Stimulated activated CD8-positive, alpha-beta memory T cell treated with anti-CD3 and anti-CD28 coated beads, Interleukin-15, amount 100 ng/mL, for 4 hours (primary cell): ENCODE data around the gene TMEM143.
"Not testable (repeated sequence)": the region's sequence is repeated elsewhere in the genome, so short reads cannot be mapped to it uniquely, and the experiment has no call there.

Source experiments
- DNase-seq, 2 donors: peaks; one replicate each; pipeline ENCODE4 v3.0.0-alpha.2; 2020; ENCODE audit warnings: low read depth in 2 of 2

TMEM143 gene

DNA sequence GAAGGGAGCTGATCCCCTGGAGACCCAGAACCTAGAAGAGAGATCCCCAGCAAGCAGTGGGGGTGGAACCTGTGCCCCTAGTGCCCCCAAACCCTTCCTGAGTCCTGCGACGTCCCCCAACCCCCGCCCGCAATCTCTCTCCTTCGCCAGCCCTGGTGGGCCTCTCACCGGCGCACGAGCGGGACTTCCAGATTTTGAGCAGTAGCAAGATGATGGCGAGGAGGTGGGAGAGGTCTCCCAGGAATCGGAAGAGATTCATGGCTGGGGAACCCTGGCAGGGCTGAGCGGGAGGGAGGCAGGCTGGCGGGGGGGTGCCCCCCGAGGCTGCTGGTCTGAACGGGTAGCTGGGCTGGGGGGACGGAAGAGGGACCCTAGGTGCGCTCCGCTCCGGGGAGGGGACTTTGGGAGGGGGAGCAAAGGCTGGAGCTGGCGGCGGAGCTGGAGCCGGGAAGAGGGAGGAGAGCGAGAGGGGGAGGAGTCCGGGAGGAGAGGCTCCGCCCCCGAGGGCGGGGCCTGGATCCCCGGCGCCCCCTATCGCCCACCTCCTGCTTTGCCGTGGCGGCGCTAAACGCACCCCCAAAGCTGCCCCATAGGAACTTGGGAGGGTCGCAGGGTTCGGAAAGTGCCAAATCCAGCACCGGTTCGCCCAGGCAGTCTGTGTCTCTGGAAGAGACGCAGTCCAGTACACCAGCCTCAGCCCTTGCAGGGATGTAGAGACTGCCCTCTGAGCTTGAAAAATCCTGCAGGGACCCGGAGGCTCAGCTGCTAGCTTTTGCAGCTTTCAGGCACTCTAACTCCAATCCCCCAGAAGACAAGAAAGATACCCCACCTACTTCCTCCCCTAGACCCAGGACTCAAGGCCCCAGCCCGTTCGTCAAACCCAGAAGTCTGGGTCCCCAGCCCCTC, 27.6 kb upstream of the TMEM143 start, which contains the start of gene KDELR1:
Gene KDELR1 (minus strand): TSS at position 452 of the 906 bp plus-strand sequence. CDS start 193 bp downstream, at position 259.
- peak in 1 of 2 donors; percentile 50 for DNase-seq

GRCh38 chr19:48390188-48391099, 26.7 kb upstream of the TMEM143 start:
- peak in 1 of 2 donors; percentile 38 for DNase-seq

DNA sequence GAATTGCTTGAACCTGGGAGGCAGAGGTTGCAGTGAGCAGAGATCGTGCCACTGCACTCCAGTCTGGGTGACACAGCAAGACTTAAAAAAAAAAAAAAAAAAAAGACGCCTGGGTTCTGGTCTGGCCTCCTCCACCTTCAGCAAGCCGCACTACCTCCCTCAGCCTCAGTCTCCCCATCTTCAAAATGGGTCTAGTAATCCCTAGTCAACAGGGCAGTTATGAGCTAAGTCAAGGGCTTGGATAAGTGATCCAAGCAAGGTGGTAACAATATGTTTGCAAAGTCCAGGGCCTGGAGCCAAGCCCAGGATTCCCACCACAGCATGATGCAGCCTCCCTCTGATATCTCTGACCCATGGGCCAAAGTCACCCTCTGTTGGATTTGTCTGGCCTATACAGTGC, 23.2 kb upstream of the TMEM143 start:
- no peak for DNase-seq

DNA sequence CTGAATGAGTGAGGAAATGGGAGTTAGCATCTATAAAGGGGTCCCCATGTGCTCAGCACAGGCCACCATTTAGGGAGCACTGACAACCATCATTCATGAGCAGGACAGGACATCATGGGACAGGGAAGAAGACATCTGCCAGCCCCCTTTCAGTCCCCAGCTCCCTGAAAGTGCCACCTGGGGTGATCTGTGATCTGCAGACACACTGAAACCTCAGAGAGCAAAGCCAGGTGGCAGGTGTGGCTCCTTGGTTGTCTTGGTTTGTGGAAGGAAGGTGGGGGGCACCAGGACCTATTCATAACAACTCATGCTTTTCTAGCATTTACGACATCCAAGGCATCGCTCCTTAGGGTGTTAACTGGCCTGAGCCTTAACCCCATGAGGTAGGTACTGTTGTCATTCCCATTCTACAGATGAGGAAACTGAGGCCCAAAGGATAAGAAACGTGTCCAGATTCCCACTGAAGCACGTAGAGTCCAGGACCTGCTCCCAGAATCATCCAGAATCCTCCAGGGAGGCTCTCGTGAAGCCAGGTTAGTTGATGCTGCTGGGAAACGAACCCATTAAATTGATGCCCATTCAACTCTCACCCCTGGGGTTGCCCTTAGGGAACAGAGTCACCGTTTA, 21.8 kb upstream of the TMEM143 start:
- no peak for DNase-seq

DNA sequence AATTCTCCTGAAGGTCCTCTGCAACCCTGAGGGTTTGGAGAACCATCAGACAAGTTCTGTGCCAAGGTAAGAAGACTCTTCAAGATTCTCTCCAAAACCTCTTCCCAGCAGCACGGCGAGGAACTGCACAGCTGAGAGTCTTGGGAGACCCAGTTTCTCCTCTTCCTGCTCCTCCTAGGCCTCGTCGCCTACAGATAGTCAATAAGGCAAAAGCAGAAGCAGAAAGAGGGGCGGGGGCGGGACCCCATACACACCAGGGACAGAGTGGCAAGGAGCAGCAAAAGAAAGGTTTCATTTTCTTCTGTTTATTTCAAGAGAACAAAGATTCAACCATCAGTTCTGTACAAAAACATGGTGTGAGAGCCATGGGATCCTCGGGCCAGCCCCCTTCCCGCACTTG, 18.5 kb upstream of the TMEM143 start:
- DNase-seq: no peak

DNA sequence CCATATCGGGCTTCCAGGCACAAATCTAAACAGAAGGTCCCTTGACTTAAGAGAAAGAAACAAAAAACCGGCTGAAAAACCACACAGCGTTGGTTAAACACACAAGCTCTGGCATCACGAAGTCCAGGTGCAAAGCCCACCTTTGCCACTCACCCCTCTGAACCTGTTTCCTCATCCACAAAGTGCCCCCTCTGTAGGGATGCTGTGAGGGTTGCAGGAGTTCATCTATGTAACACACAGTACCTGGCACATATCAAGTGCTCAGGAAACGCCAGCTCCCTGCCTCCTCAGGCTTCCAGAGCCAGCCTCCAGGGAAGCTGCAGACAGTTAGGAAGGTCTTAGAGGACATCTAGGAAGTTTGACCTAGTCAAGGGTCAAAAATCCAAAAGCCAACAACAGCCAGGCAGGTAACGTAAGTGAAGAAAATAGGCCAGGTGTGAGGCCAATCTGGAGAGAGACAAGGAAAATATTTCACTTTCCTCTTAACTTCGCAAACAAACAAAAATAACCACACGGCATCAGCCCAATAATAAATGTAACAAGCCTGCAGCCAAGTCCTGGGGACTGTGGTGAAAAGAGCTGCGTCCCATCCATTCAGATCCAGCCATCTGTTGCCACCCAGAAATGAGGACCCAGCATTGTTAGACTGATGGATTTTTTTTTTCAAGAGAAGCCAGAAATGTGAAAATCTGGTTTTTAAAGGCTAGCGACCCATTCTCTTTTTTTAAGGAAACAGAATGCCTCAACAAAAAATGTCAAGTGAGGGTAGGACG, 17.6 kb upstream of the TMEM143 start:
- no peak for DNase-seq

GRCh38 chr19:48379058-48379457, 15.3 kb upstream of the TMEM143 start:
- no peak for DNase-seq

DNA sequence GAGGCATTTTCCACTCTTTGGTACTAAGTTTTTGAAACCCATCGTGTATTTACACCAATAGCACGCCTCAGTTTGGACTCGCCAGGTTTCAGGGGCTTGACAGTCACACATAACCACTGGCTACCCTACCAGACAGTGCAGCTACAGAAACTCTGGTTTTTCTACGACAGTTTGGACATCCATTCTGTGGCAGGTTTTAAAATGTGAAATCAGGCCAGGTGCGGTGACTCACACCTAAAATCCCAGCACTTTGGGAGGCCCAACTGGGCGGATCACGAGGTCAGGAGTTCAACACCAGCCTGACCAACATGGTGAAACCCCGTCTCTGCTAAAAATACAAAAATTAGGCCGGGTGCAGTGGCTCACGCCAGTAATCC, 14.4 kb upstream of the TMEM143 start:
- no peak for DNase-seq

DNA sequence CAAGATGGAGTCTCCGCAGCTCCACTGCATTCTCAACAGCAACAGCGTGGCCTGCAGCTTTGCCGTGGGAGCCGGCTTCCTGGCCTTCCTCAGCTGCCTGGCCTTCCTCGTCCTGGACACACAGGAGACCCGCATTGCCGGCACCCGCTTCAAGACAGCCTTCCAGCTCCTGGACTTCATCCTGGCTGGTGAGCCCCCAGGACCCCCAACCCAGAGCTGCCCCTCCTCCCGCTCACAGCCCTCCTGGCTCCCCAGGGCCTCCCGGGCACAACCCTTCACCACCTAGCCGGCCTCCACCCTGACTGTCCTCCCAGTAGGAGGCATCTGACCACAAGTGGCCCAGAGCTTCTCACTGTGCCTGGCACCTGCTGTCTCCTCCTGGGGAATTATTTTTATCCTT, 9.8 kb upstream of the TMEM143 start:
- no peak for DNase-seq

DNA sequence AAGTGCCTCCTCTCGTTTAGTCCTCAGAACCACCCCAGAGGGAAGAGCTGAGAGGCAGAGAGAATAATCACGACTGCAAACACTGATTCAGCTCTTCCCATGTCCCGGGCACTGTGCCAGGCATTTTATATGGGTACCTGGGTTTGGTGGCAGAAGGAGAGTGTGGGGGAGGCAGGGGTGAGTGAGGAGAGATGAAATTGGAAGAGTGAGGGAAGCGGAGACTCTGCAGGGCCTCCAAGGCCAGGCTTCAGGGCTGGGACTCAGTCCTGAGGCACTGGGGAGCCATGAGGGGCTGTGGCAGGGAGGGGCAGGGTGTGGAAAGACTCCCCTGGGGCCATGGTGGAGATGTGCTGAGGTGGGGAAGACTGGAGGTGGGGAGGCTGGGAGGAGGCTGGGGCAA, 9.2 kb upstream of the TMEM143 start:
- no peak for DNase-seq

GRCh38 chr19:48371771-48372170, 8.0 kb upstream of the TMEM143 start:
- DNase-seq: not testable (repeated sequence)

DNA sequence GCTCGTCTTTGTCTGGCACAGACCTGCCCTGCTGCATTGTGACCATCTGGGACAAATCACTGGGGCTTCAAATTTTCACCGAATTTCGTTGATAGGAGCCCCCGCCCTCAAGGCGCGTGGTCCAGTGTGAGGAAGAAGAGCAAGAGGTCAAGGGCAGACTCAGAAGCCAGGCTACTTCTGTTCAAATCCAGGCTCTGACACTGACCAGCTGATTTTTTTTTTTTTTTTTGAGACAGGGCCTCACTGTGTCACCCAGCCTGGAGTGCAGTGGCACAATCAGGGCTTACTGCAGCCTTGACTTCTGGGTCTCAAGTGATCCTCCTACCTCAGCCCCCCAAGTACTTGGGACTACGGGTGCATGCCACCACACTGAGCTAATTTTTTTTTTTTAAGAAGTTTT, 7.6 kb upstream of the TMEM143 start:
- DNase-seq: no peak

GRCh38 chr19:48370955-48371354, 7.2 kb upstream of the TMEM143 start:
- DNase-seq: no peak

DNA sequence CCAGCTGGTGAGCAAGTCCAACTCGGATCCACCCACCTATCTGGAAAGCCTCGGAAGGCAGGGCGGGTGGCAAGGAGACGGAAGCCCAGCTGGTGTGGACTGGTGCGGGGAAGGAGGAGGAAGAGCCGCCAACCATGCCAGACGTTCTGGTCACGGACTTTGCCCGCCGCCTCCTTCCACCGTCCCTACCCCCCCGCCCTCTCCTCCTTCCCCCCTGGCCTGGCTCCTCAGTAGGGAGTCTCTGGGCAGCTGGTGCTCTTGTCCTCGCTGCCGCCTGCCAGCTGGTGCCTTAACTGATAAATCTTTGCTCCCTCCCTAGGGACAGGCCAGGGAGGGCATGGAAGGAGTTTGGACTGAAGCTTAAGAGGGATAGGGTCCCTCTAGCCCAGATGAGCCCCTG, 5.2 kb upstream of the TMEM143 start:
- no peak for DNase-seq

DNA sequence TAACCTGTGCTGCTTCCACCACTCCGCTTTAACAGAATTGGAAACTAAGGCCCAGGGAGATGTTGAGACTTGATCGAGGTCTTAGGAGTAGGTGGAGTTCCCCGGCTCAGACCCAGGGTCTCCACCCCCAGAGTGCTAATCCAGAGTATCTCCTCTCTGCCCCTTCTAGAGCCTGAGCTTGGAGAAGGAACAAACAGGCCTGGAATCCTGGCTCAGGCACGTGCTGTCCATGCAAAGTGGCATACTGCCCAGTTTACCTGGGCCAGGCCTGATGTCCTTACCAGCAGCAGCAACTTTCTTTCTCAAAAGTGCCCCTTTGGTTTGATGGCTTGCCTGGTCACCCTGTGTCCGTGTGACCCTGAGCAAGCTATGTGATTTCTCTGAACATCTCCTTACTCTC, 4.1 kb upstream of the TMEM143 start:
- DNase-seq: no peak

GRCh38 chr19:48365602-48366001, 1.9 kb upstream of the TMEM143 start:
- DNase-seq: no peak

DNA sequence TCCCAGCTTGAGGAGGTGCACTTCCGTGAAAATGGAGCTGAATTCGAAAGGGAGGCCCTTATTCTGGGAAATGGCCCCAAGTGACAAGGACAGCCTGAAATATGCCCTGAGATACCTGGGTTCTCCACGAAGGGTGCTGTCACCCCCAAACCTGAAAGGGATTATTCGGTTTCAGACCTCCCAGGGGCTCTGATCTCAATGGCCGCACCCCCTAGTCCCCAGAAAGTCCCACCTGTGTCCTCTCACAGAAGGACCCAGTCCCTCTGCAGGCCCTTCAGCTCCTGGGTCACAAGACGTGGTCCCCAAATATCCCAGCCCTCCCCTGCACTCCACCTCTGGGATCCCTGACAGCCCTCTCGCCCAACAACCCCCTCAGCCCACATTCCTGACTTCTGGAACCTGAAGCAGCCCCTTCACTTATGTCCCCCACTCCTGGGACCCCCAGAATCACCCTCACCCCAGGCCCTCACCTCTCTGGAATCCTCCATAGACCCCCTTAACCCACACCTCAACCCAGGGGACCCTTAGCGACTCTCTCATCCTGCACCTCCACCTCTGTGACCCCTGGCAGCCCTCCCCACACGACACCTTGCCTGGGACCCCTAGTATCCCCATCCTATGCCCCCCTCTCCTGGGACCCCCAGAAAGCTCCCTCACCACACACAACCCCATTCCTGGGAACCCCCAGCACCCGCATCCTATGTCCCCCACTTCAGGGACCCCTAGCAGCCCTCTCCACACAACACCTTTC, 1.0 kb upstream of the TMEM143 start:
- no peak for DNase-seq

DNA sequence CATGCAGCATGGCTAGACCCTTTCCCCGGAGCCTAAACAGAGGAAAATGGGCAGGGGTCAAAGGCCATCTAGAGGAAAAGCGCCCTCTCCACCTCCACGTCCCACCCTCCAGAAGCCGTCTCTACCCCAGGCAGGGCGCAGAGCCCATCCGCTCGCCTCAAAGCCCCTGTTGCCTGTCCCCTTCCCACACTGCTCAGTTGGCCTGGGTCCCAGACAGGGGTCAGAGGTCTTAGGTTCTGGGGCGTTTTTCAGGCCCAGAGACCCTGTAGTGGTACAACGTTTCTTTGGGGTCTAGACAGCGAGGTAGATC, 285 bp downstream of the TMEM143 start:
- DNase-seq: no peak

GRCh38 chr19:48362716-48363499, 832 bp downstream of the TMEM143 start:
- DNase-seq: peak; percentile 73 to 76

DNA sequence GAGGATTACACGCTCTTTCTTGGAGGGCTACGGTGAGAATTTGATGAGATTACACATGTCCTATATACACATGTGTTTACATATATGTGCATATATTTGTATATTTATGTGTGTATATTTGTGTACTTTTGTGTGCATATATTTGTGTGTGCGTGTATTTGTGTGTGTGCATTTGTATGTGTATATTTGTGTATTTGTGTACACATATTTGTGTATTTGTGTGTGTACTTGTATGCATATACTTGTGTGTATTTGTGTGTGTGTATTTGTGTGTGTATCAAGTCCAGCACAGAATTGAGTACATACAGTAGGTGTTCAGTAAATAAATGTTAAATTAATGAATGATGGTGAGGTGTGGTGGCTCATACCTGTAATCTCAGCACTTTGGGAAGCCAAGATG, 1.8 kb downstream of the TMEM143 start:
- DNase-seq: no peak
